IMR-90 (cell line): ENCODE data around the gene PROX2. TPM values are rescaled to one million over a fixed set of nuclear protein-coding genes. Genes with fewer than 3 reads are reported as not detected.

ENCODE experiments used
- ATAC-seq: fragments of 200-7000 bp; cut with Tn5 transposase; 2 replicates; pipeline ENCODE4 v1.9.1; 2020; ENCODE audit warnings: low read depth, mild to moderate bottlenecking, moderate library complexity
- BruUV-seq: library from RNA; stranded (reverse); fragments of 400-500 nt; replicated peaks from 2 replicates; lab custom pipeline; 2021; lab: Mats Ljungman, UMichigan
- CTCF ChIA-PET: fragments of 300-600 bp; formaldehyde crosslinking; extraction: SDS; loops from one replicate; lab custom pipeline; 2021; ENCODE audit warnings: antibody characterized with exemption; lab: Yijun Ruan, JAX
- POLR2A ChIA-PET: fragments of 300-600 bp; sonication (Branson Sonifier 250); formaldehyde crosslinking; loops from one replicate; lab custom pipeline; 2022; ENCODE audit warnings: antibody characterized with exemption; ENCODE audit not compliant: unreplicated experiment; lab: Charles Lee
- DNase-seq: peaks from one replicate; pipeline ENCODE4 v3.0.0; 2013
- H2AFZ ChIP-seq: replicated peaks from 2 replicates; pipeline ENCODE3; 2013; ENCODE audit warnings: low read length, mild to moderate bottlenecking; ENCODE audit not compliant: poor library complexity
- H2AK5ac ChIP-seq: 2 replicates; pipeline ENCODE4 v1.6.1; 2013; ENCODE audit warnings: low read depth, low read length, inconsistent platforms
- H2AK9ac ChIP-seq: replicated peaks from 2 replicates; pipeline ENCODE3; 2013; ENCODE audit warnings: mild to moderate bottlenecking, low read depth, low read length, moderate library complexity; ENCODE audit not compliant: poor library complexity
- H2BK120ac ChIP-seq: 2 replicates; pipeline ENCODE4 v1.6.1; 2013; ENCODE audit warnings: low read depth, low read length, inconsistent platforms
- H2BK15ac ChIP-seq: 3 replicates; pipeline ENCODE4 v1.6.1; 2013; ENCODE audit warnings: low read depth, low read length, inconsistent platforms
- H2BK20ac ChIP-seq: 2 replicates; pipeline ENCODE4 v1.6.1; 2013; ENCODE audit warnings: low read depth, mild to moderate bottlenecking, inconsistent platforms, low read length, moderate library complexity
- H2BK5ac ChIP-seq: 2 replicates; pipeline ENCODE4 v1.6.1; 2013; ENCODE audit warnings: mild to moderate bottlenecking, low read depth, low read length, inconsistent platforms; ENCODE audit not compliant: poor library complexity, severe bottlenecking
- H3K14ac ChIP-seq: replicated peaks from 2 replicates; pipeline ENCODE4 v1.6.1; 2013; ENCODE audit warnings: low read depth, low read length, inconsistent platforms
- H3K18ac ChIP-seq: 2 replicates; pipeline ENCODE4 v1.6.1; 2013; ENCODE audit warnings: low read depth, low read length, control low read depth
- H3K23ac ChIP-seq: 2 replicates; pipeline ENCODE4 v1.6.1; 2013; ENCODE audit warnings: low read depth, low read length, inconsistent platforms
- H3K27ac ChIP-seq: 2 replicates; pipeline ENCODE4 v1.5.1; 2013; ENCODE audit warnings: mild to moderate bottlenecking, control low read depth, low read length; ENCODE audit not compliant: insufficient read depth
- H3K27me3 ChIP-seq: 2 replicates; pipeline ENCODE4 v1.6.1; 2013; ENCODE audit warnings: low read length; ENCODE audit not compliant: control insufficient read depth, insufficient read depth
- H3K36me3 ChIP-seq: 2 replicates; pipeline ENCODE4 v1.6.1; 2013; ENCODE audit warnings: low read length, mixed read lengths; ENCODE audit not compliant: control insufficient read depth, insufficient read depth
- H3K4ac ChIP-seq: 2 replicates; pipeline ENCODE4 v1.6.1; 2013; ENCODE audit warnings: low read depth, low read length, inconsistent platforms
- H3K4me1 ChIP-seq: 2 replicates; pipeline ENCODE4 v1.6.1; 2013; ENCODE audit warnings: low read length, mixed read lengths; ENCODE audit not compliant: control insufficient read depth, insufficient read depth
- H3K4me2 ChIP-seq: 2 replicates; pipeline ENCODE4 v1.6.1; 2013; ENCODE audit warnings: low read depth, mild to moderate bottlenecking, control low read depth, low read length, moderate library complexity
- H3K4me3 ChIP-seq: 2 replicates; pipeline ENCODE4 v1.5.1; 2013; ENCODE audit warnings: low read depth, mild to moderate bottlenecking, control low read depth, low read length, moderate library complexity; ENCODE audit not compliant: insufficient read depth
- H3K56ac ChIP-seq: 2 replicates; pipeline ENCODE4 v1.6.1; 2013; ENCODE audit warnings: low read length, inconsistent platforms; ENCODE audit not compliant: insufficient read depth; ENCODE audit errors: extremely low read depth
- H3K79me1 ChIP-seq, 2 experiments: 2 replicates each; pipeline ENCODE4 v1.6.1; 2013; ENCODE audit warnings: low read length in 2 of 2, inconsistent platforms in 1 of 2, low read depth in 1 of 2
- H3K9ac ChIP-seq: 2 replicates; pipeline ENCODE4 v1.6.1; 2013; ENCODE audit warnings: low read depth, low read length, control low read depth
- H3K9me1 ChIP-seq: 2 replicates; pipeline ENCODE4 v1.6.1; 2013; ENCODE audit warnings: low read length, inconsistent platforms; ENCODE audit not compliant: insufficient read depth
- H3K9me3 ChIP-seq: 2 replicates; pipeline ENCODE4 v1.6.1; 2013; ENCODE audit warnings: low read length; ENCODE audit not compliant: control insufficient read depth, insufficient read depth
- H4K20me1 ChIP-seq: 2 replicates; pipeline ENCODE4 v1.6.1; 2013; ENCODE audit warnings: low read length, inconsistent platforms; ENCODE audit not compliant: insufficient read depth
- H4K5ac ChIP-seq: 2 replicates; pipeline ENCODE4 v1.6.1; 2013; ENCODE audit warnings: mild to moderate bottlenecking, low read depth, low read length, control low read depth
- H4K8ac ChIP-seq, 2 experiments: 2 replicates each; pipeline ENCODE4 v1.6.1; 2013; ENCODE audit warnings: low read depth in 2 of 2, low read length in 2 of 2, control low read depth in 1 of 2, inconsistent platforms in 1 of 2
- H4K91ac ChIP-seq: 2 replicates; pipeline ENCODE4 v1.6.1; 2013; ENCODE audit warnings: low read depth, low read length, inconsistent platforms; ENCODE audit not compliant: insufficient read depth
- CEBPB ChIP-seq: IDR thresholded peaks from 2 replicates; pipeline ENCODE4 v1.6.1; 2012; ENCODE audit warnings: low read depth, low read length, improper control_type of control experiment
- FOS ChIP-seq: fragments of 150-350 bp; IDR thresholded peaks from 2 replicates; pipeline ENCODE4 v1.6.1; 2016; ENCODE audit warnings: low read depth, low read length
- MXI1 ChIP-seq: IDR thresholded peaks from 2 replicates; pipeline ENCODE4 v1.6.1; 2012; ENCODE audit warnings: low read depth, mild to moderate bottlenecking, low read length, moderate library complexity, borderline replicate concordance
- WGBS, 2 experiments: methylation state at CpG; one replicate each; pipeline versions ENCODE4 v1.1.5 to v1.1.7; 2013; ENCODE audit warnings: missing lambda C conversion rate in 2 of 2; ENCODE audit not compliant: insufficient read length in 1 of 2; ENCODE audit errors: extremely low coverage in 2 of 2; 5-methylcytosine and 5-hydroxymethylcytosine counted together
- dilution Hi-C: fragments of 300-500 bp; cut with HindIII; formaldehyde crosslinking; loops from one replicate; pipeline ENCODE4 v1.14.3; 2018; ENCODE audit warnings: low sequenced_read_pairs; ENCODE audit not compliant: unreplicated experiment
- in situ Hi-C: fragments of 300-500 bp; cut with MboI; formaldehyde crosslinking; loops from 3 replicates; pipeline ENCODE4 v1.14.3; 2019; ENCODE audit warnings: low sequenced_read_pairs, inconsistent platforms, mixed read lengths
- intact Hi-C: fragments of 100-400 bp; cut with micrococcal nuclease; formaldehyde crosslinking; loops from 2 replicates; pipeline ENCODE4 v1.10.0; 2022
- polyA plus RNA-seq, 3 experiments: library from polyadenylated mRNA; depleted of rRNA; stranded (reverse); fragments of >200 nt; gene quantifications; 2 replicates each; pipeline ENCODE4 v1.2.3, GENCODE V29; 2012; ENCODE audit warnings: low replicate concordance in 1 of 3
- total RNA-seq: library from RNA; depleted of rRNA; stranded (reverse); fragments of >200 nt; gene quantifications from 2 replicates; pipeline ENCODE4 v1.2.3, GENCODE V29; 2012

Gene PROX2
- total and polyA plus RNA-seq, 2 of the 4 experiments (the other 2 are of a cell fraction) = not detected

- Histone ChIP-seq H2BK15ac (no peak overlapping the region), H4K91ac (no peak overlapping the region), H3K14ac (no peak overlapping the region), H2AK9ac (peak overlapping the region; percentile 3), H2AFZ (no peak overlapping the region), H3K4ac (no peak overlapping the region), H4K8ac (no peak overlapping the region), H2BK5ac (no peak overlapping the region), H3K27me3 (no peaks in the 10 kb centered on the region), H3K18ac (no peak overlapping the region), H3K9me3 (no peaks in the 10 kb centered on the region), H3K36me3 (no peaks in the 10 kb centered on the region), H4K5ac (no peak overlapping the region), H3K4me3 (no peak overlapping the region), H3K79me1 (no peaks in the 10 kb centered on the region), H3K4me2 (no peak overlapping the region), H3K56ac (no peak overlapping the region), H3K9ac (no peak overlapping the region), H3K4me1 (peaks cover 3% of the 10 kb centered on the region; the same call in 1 of the 2 replicates), H3K27ac (no peak overlapping the region), H4K20me1 (no peaks in the 10 kb centered on the region), H2BK120ac (no peak overlapping the region), H2BK20ac (no peak overlapping the region), H2AK5ac (peak overlapping the region; percentile 4; the same call in 1 of the 2 replicates), H3K9me1 (0 out of 2 replicates have a peak, but pooled peaks cover 2% of the 10 kb centered on the region), H3K23ac (no peak overlapping the region)
- ATAC-seq (peak; percentile 74), DNase-seq (peak; percentile 63)
- in situ Hi-C loops = loop anchor here (10.0 kb wide), 1 partner anchor 385 kb away; no protein-coding TSS in a partner anchor
- 82% methylated on average over 9 of the region's 22 CpGs; no CpG with 5 or more reads in 1 of the 2 experiments for WGBS, 2 experiments
- CTCF ChIA-PET = interaction anchor here (0.9 to 1.5 kb wide), 2 partner anchors 169 to 170 kb away, joined by 3 to 4 read pairs; no protein-coding TSS in a partner anchor
- BruUV-seq = no TSS peak
- peak; percentile 69; the same call in 1 of the 2 replicates for TF ChIP-seq MXI1
- TF ChIP-seq FOS = peak; percentile 14; the same call in 1 of the 2 replicates
- TF ChIP-seq CEBPB = no peak
- POLR2A ChIA-PET = no interaction called here
- intact Hi-C loops = no loop called here
- dilution Hi-C loops = no loop called here
These were observed 43.6 kb upstream of the PROX2 start for GRCh38 chr14:74919421-74920165.
